BJ (cell line): ENCODE results near the gene SIX5. TPM values are rescaled to one million over a fixed set of nuclear protein-coding genes. Genes with fewer than 3 reads are reported as not detected.

ENCODE experiments used
- CTCF ChIA-PET: fragments of 350-600 bp; formaldehyde crosslinking; extraction: SDS; loops from one replicate; lab custom pipeline; 2021; ENCODE audit warnings: antibody characterized with exemption, inconsistent platforms; lab: Yijun Ruan, JAX
- POLR2A ChIA-PET: fragments of 300-600 bp; sonication (Branson Sonifier 250); formaldehyde crosslinking; extraction: SDS; loops from one replicate; lab custom pipeline; 2021; ENCODE audit warnings: antibody characterized with exemption; lab: Charles Lee
- DNase-seq: peaks from one replicate; pipeline ENCODE4 v3.0.0-alpha.2; 2011; ENCODE audit warnings: low read depth
- H3K27me3 ChIP-seq: 2 replicates; pipeline ENCODE4 v1.6.0; 2011; ENCODE audit warnings: low read length; ENCODE audit not compliant: control insufficient read depth, insufficient read depth
- H3K36me3 ChIP-seq: 2 replicates; pipeline ENCODE4 v1.5.1; 2011; ENCODE audit warnings: low read length; ENCODE audit not compliant: control insufficient read depth, insufficient read depth
- H3K4me3 ChIP-seq: 2 replicates; pipeline ENCODE4 v1.5.1; 2011; ENCODE audit warnings: low read depth, mild to moderate bottlenecking, control low read depth, low read length
- CTCF ChIP-seq: IDR thresholded peaks from 2 replicates; pipeline ENCODE4 v1.5.1; 2011; ENCODE audit warnings: low read depth, mild to moderate bottlenecking, control low read depth, inconsistent platforms, low read length, moderate library complexity; ENCODE audit not compliant: insufficient read depth
- polyA minus RNA-seq: library from RNA; depleted of rRNA, polyadenylated mRNA; stranded (reverse); fragments of >200 nt; gene quantifications from 2 replicates; pipeline ENCODE4 v1.2.3, GENCODE V29; 2011; rRNA and poly(A)+ RNA removed
- polyA plus RNA-seq: library from polyadenylated mRNA; depleted of rRNA; stranded (reverse); fragments of >200 nt; gene quantifications from 2 replicates; pipeline ENCODE4 v1.2.3, GENCODE V29; 2011; rRNA removed

The SIX5 gene
- polyA plus RNA-seq = 6.6 and 12.5 TPM in 2 replicates
- 7.2 and 8.6 TPM in 2 replicates for polyA minus RNA-seq

- peaks cover 27% of the 10 kb centered on the region for H3K36me3 ChIP-seq
- peak; percentile 88 for DNase-seq
- TF ChIP-seq CTCF = no peak
- H3K27me3 ChIP-seq = no peaks in the 10 kb centered on the region
- ChIA-PET CTCF (interaction anchor here (0.6 to 7.7 kb wide), 20 partner anchors 10 to 226 kb away, joined by 3 to 154 read pairs (median 4); partner anchors contain the start of genes DMPK, DMWD, QPCTL and RSPH6A), POLR2A (interaction anchor here (0.5 to 1.6 kb wide), 9 partner anchors 8 to 1457 kb away, joined by 3 to 14 read pairs (median 5); partner anchors contain the start of genes DMPK, DMWD and QPCTL)
- H3K4me3 ChIP-seq = peak within 1 kb of the TSS; percentile 92
Observed at GRCh38 chr19:45768984-45769782, at the start of gene SIX5. TSS of gene SIX5 (minus strand) at chr19:45769252. CDS start at chr19:45768844, 408 bp downstream.

GRCh38 chr19:45817725-45818301 is 48.8 kb upstream of the SIX5 start:
- H3K36me3 ChIP-seq = peaks cover 13% of the 10 kb centered on the region
- ChIA-PET CTCF (interaction anchor here (0.8 to 6.4 kb wide), 16 partner anchors 9 to 214 kb away, joined by 3 to 111 read pairs (median 16); partner anchors contain the start of genes DMPK, DMWD, FOXA3 and IRF2BP1), POLR2A (no interaction called here)
- no peaks in the 10 kb centered on the region for H3K27me3 ChIP-seq
- no peak for TF ChIP-seq CTCF
- no peak overlapping the region for H3K4me3 ChIP-seq
- DNase-seq = no peak

GRCh38 chr19:45817010-45817724 is 48.1 kb upstream of the SIX5 start:
- peaks cover 11% of the 10 kb centered on the region for H3K36me3 ChIP-seq
- ChIA-PET POLR2A (interaction anchor here (0.5 kb wide), 1 partner anchor 75 kb away, joined by 3 read pairs; no protein-coding TSS in a partner anchor), CTCF (interaction anchor here (0.6 to 6.4 kb wide), 37 partner anchors 9 to 372 kb away, joined by 3 to 111 read pairs (median 4); partner anchors contain the start of genes DMPK, DMWD, FOXA3 and IRF2BP1)
- DNase-seq = peak; percentile 63
- TF ChIP-seq CTCF = peak; percentile 99
- no peak overlapping the region for H3K4me3 ChIP-seq
- H3K27me3 ChIP-seq = no peaks in the 10 kb centered on the region

GRCh38 chr19:45816236-45817009 is 47.4 kb upstream of the SIX5 start:
- ChIA-PET CTCF (interaction anchor here (0.6 to 6.4 kb wide), 35 partner anchors 10 to 373 kb away, joined by 3 to 111 read pairs (median 4); partner anchors contain the start of genes DMPK, DMWD, IRF2BP1 and SIX5), POLR2A (interaction anchor here (0.5 kb wide), 1 partner anchor 76 kb away, joined by 3 read pairs; no protein-coding TSS in a partner anchor)
- Histone ChIP-seq H3K27me3 (no peaks in the 10 kb centered on the region), H3K36me3 (peaks cover 9% of the 10 kb centered on the region), H3K4me3 (no peak overlapping the region)
- no peak for TF ChIP-seq CTCF
- no peak for DNase-seq
